HG03442 (cell line): ENCODE measurements around the gene ADORA1.

Experiments
- ATAC-seq: cut with Tn5 transposase; IDR thresholded peaks from one replicate; pipeline ENCODE4 v1.9.1; 2021; ENCODE audit warnings: mild to moderate bottlenecking, moderate library complexity; ENCODE audit not compliant: unreplicated experiment

Gene ADORA1

DNA sequence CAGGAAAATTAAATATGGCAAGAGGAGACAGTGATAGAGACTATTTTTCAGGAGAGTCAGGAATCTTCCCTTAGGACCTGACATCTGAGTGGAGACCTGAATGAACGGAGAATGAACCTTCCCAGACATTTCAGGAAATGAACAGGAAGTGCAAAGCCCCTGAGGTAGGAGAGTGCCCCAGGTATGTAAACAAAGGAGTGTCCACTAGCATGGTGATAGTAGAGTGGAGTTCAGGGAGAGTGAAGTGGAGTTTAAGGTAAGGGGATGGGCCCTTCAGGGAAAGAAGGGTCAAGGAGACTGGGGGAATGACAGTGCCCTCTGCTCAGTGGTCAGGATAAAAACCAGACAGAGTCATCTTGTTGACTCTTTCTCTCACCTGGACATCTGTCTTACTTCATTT is 28.8 kb downstream of the ADORA1 start:
- ATAC-seq = no peak

DNA sequence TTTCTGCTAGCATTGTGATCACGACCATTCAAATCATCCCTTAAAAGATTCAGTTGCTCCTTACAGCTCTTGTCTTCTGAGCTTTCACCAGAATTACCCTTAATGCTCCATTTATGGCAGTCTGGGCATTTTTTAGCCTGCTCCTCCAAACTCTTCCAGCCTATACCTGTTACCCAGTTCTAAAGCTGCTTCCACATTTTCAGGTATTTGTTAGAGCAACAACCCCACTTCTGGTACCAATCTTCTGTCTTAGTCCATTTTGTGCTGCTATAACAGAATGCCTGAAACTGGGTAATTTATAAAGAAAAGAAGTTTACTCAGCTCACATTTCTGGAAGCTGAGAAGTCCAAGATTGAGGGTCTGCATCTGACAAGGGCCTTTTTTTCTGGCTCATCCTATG is 30.9 kb downstream of the ADORA1 start:
- ATAC-seq = no peak

DNA sequence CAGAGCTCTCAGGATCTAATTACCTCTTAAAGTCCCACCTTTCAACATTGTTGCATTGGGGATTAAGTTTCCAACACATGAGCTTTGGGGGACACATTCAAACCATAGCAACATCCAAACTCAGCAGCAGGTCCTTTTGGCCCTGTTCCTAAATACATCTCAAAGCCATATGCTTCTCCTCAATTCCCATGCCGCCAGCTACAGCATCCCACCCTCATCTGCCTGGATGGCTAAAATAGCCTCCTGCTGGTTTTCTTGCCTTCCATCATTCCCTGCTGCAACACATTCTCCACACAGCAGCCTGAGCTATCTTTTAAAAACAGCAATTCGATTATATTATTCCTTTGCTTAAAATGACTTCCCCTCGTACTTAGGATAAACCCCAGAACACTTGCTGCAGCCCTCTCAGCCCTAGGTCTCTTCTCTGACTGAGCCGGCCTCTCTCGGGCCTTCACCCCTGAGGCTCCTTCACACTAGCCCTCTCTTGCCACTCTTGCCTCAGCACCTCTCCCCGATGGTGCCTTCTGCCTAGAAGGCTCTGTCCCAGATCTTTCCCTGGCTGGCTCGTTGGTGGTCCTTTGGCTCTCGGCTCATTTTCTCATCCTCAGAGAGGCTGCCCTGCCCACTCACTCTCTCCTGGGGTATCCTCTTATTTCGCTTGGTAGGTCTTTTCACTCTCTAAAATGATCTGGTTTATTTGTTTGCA is 31.6 kb downstream of the ADORA1 start:
- ATAC-seq = no peak

DNA sequence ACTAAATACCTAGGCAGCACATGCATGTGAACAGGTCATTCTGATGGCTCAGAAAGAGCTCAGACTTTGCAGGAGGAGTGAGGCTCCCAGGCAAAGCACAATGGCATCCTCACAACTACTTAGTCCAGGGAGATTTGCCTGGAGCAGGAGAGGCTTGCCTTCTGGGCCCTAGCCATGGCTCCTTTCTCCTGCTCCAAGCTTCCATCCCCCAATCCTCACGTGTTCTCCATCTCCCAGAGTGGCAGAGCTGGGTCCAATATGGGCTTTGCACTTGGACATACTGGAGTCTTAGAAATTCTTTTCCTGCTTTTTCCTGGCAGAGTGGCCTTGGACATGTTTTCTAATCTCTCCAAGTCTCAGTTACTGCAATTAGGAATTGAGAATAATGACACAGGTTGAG is 32.3 kb downstream of the ADORA1 start:
- ATAC-seq = no peak

DNA sequence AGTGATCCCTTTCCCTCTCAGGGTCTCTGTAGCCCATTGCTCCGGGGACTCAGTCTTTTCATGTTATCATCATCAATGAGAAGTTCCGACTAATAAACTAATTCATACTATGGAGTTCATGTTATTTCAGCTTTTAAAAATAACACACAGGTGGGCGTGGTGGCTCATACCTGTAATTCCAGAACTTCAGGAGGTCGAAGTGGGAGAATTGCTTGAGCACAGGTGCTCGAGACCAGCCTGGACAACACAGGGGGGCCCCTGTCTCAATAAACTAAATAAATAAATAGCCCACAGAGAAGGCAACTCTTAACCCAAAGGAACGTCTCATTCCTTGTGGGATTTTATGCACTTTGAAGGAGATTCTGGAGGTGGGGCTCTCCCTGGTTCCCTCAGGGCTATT is 33.6 kb downstream of the ADORA1 start:
- ATAC-seq = no peak

GRCh38 chr1:203161703-203162102 is 34.2 kb downstream of the ADORA1 start:
- no peak for ATAC-seq

GRCh38 chr1:203162403-203162802 is 34.9 kb downstream of the ADORA1 start:
- ATAC-seq = no peak

DNA sequence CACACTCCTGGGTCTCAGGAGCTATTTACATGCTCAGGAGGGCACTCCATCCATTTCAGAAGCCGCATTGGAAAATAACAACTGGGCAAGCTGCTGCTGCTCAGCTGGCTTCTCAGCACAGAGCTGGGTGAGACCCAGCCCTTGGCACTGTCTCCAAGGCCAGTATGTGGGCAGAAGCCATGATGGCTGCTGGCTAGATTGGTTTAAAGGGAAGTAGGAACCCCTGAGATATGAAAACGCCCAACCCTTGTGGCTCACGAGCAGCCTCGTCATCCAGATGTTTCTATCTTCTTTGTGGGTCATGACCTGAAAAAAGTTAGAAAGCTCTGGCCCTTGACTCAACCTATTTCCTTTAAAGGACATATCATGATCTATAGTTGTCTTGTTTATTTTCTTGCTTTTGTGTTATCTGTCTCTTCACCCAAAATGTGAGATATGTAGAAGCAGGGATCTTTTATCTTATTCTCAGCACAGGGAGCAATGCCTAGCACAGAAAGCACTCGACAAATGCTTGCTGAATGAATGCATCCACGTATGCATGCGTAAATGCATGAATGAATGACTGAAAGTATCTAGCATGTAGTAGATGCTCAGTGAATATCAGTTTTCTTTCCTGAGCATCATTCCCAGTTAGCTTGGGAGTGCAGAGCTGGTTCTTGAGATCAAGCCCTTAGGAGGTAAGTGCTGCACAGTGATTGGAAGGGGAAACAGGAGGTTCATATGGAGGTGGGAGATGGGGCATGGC is 36.5 kb downstream of the ADORA1 start:
- ATAC-seq = no peak

GRCh38 chr1:203165101-203165799 is 37.7 kb downstream of the ADORA1 start:
- ATAC-seq = no peak

- no peak for ATAC-seq
These were observed 38.3 kb downstream of the ADORA1 start for GRCh38 chr1:203165800-203166161.

GRCh38 chr1:203166192-203166940 is 38.8 kb downstream of the ADORA1 start:
- ATAC-seq = no peak

DNA sequence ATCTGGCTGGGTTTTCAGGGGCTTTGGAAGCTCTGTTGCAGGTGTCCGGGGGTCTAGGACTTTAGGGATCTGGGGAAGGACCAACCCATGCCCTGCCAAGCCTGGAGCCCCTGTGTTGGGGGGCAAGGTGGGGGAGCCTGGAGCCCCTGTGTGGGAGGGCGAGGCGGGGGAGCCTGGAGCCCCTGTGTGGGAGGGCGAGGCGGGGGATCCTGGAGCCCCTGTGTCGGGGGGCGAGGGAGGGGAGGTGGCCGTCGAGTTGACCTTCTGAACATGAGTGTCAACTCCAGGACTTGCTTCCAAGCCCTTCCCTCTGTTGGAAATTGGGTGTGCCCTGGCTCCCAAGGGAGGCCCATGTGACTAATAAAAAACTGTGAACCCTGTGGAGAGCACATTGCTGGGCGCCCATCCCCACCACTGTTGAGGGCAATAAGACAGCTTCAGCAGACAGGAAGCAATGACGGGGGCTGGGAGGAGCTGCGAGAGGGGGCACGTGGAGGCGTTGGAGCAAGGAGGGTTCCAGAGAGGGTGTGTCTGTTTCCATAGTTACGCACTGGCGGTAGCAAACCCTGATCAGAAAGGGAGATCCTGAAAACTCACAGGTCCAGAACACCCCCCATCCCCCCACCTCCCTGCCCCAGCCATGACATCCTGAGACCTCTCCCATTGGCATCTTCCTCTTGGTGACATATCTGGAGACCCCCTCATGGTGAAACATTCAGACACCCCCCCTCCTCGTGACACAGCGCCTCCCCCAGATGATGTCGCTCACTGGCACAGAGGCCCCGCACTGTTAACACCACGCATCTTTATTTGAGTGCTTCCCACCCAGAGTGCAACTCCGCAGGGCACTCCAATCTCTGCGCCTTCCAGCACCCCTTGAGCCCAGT is 39.7 kb downstream of the ADORA1 start:
- no peak for ATAC-seq

DNA sequence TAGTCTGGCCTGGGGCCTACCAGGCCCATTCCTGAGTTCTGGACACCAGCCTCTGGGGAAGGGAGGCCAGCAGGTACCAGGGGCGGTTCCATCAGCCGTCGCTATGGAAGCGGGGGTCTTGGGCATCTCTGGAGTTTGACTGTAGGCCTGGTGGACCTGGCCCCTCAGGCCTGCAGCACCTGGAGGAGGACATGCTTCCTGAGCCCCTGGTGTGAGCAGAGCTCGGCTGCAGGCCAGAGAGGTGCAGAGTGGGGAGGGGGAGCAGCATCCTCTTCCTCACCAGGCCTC is 40.3 kb downstream of the ADORA1 start:
- ATAC-seq = no peak

DNA sequence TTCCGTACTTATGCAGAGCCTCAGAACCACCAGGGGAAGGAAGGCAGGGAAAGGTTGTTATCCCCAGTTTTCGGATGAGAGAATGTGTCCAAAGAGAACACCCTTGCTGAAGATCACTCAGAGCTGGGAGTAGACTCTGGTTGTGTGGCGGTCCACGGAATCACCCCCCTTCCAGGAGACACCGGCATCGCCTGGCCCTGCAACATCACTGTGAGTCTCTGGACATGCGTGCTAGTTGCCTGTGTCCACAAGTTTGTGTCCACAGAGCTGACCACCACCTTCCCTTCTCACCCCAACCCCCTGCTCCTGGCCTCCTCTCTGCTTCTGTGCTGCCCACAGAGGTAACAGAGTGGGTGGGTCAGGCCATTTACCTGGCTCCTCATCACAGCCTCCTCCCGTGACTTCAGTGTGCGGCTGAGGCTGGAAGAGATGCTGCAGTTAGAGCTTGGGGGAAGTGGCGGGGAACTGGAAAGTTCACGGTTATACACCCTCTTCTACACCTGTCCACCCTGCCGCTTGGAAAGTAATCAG is 40.8 kb downstream of the ADORA1 start:
- no peak for ATAC-seq

DNA sequence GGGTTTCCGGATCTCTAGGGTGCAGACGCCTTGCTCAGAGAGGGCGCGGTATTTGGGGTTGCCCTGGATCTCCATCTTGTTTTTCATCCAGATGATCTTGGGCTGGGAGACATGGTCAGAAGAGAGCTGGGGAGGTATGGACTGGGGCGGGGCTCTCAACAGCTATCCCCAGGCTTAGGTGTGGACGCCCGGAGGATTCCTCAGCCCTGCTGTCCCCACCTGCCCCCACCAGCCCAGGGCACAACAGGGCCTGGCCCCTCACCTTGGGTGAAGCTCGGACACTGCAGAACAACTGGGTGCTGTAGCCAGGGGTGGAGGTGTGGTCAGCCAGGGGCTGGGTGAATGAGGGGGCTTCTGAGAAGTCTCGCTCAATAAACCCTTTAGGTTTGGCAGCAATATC is 41.5 kb downstream of the ADORA1 start:
- no peak for ATAC-seq

GRCh38 chr1:203169770-203170520 is 42.4 kb downstream of the ADORA1 start:
- no peak for ATAC-seq

GRCh38 chr1:203170625-203171330 is 43.3 kb downstream of the ADORA1 start:
- no peak for ATAC-seq

- ATAC-seq = no peak
These were observed 44.0 kb downstream of the ADORA1 start for GRCh38 chr1:203171341-203172183.
